Cardiac muscle cell (in vitro differentiated cells and primary cell): ENCODE data around the gene UBE2E3. TPM values are rescaled to one million over a fixed set of nuclear protein-coding genes. Genes with fewer than 3 reads are reported as not detected.

Experiments
- DNase-seq, 2 donors: peaks; one replicate each; pipeline versions ENCODE4 v3.0.0 to v3.0.0-alpha.2; 2010 to 2017; ENCODE audit warnings: low read depth in 1 of 2, low spot score in 1 of 2
- H3K27ac ChIP-seq: fragments of 200-600 bp; sonication (generic); 2 replicates; pipeline ENCODE4 v1.5.1; 2016
- H3K27me3 ChIP-seq: fragments of 200-600 bp; sonication (generic); 2 replicates; pipeline ENCODE4 v1.6.0; 2016; ENCODE audit warnings: control low read depth
- H3K36me3 ChIP-seq: fragments of 200-600 bp; sonication (generic); 2 replicates; pipeline ENCODE4 v1.5.1; 2016; ENCODE audit warnings: control low read depth
- H3K4me1 ChIP-seq: fragments of 200-600 bp; sonication (generic); 2 replicates; pipeline ENCODE4 v1.8.1; 2017; ENCODE audit warnings: low read depth, mild to moderate bottlenecking, mixed run types
- H3K4me3 ChIP-seq: fragments of 200-600 bp; sonication (generic); 2 replicates; pipeline ENCODE4 v1.5.1; 2016; ENCODE audit warnings: mild to moderate bottlenecking
- H3K9me3 ChIP-seq: fragments of 200-600 bp; sonication (generic); 2 replicates; pipeline ENCODE4 v1.5.1; 2017; ENCODE audit warnings: low read depth, mild to moderate bottlenecking, control low read depth
- CTCF ChIP-seq: IDR thresholded peaks from 2 replicates; pipeline ENCODE4 v1.5.1; 2012; ENCODE audit warnings: low read depth, mild to moderate bottlenecking, low read length
- polyA plus RNA-seq: library from polyadenylated mRNA; unstranded; fragments of >200 nt; fragmentation: Nextera tagmentation; extraction: Ambion mirVana; gene quantifications from 2 replicates; pipeline ENCODE4 v1.2.1, GENCODE V29; 2016
- total RNA-seq: library from RNA; depleted of rRNA; stranded (reverse); fragments of >200 nt; gene quantifications from 2 replicates; pipeline ENCODE4 v1.2.3, GENCODE V29; 2016

The UBE2E3 gene
- total and polyA plus RNA-seq, 2 experiments from 2014 or later = 128 to 202 TPM

DNA sequence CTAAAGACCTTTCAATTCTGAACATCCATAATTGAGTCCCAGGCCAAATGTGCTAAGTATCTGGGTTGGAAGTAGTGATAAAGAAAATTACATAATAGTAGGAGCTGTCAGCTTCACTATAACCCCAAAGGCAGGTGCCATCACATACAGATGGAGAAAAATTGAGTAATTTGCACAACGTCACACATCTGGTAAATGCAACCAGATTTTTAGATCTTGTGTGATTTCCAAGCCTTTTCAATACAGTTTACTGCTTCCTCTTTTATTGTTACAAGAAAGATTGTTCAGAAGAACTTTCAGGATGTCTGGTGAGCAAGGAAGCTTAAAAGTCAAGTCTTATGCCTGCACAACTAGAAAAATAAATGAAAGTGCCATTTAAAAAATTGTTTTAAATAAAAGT is 62.3 kb downstream of the UBE2E3 start:
- Histone ChIP-seq H3K9me3 (no peaks in the 10 kb centered on the region), H3K27ac (no peak overlapping the region), H3K4me1 (no peaks in the 10 kb centered on the region), H3K36me3 (no peaks in the 10 kb centered on the region), H3K4me3 (no peak overlapping the region), H3K27me3 (no peaks in the 10 kb centered on the region)
- TF ChIP-seq CTCF = no peak
- no peak for DNase-seq

DNA sequence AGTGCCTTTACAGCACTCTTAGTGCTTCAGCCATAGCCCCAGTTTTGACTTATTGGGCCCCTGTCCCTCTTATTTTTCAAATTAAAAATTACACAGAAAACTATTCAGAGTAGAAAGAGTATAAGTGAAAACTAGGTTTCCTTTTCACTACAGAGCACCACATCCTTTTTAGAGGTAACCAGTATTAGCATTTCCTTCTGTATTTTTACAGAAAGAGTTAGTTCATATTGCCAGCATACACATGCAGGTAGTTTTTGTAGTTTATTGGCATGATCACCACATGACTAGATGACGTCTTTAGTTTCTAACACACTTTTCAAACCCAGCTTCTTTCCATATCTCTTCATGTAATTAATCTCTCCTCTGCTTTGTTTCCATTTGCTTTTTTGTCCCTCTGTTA is 66.4 kb downstream of the UBE2E3 start:
- TF ChIP-seq CTCF = no peak
- H3K27ac ChIP-seq = no peak overlapping the region
- H3K9me3 ChIP-seq = no peaks in the 10 kb centered on the region
- H3K4me3 ChIP-seq = no peak overlapping the region
- H3K36me3 ChIP-seq = no peaks in the 10 kb centered on the region
- H3K4me1 ChIP-seq = no peaks in the 10 kb centered on the region
- H3K27me3 ChIP-seq = no peaks in the 10 kb centered on the region
- DNase-seq = no peak

DNA sequence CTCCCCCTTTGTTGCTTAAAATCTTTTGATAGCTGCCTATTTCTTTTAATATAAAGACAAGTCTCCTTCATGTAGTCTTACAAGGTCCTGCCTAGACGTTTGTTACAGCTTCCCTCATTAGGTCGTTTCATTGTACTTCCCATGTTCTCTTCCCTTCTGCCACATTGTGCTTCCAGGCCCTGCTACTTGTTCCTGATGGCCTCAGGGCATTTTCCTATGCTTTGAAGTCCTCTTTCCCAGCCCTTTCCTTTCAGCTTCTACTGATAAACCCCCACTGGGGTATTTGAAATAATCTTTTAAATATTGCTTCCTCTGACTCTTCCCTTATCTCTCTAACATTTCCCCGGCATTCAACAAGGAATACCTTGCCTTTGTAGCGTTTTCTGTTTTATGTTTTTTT is 67.4 kb downstream of the UBE2E3 start:
- Histone ChIP-seq H3K4me1 (no peaks in the 10 kb centered on the region), H3K27me3 (no peaks in the 10 kb centered on the region), H3K36me3 (no peaks in the 10 kb centered on the region), H3K9me3 (no peaks in the 10 kb centered on the region), H3K27ac (no peak overlapping the region), H3K4me3 (no peak overlapping the region)
- no peak for TF ChIP-seq CTCF
- DNase-seq = no peak

GRCh38 chr2:181051861-181052522 is 71.6 kb downstream of the UBE2E3 start:
- Histone ChIP-seq H3K9me3 (no peaks in the 10 kb centered on the region), H3K36me3 (no peaks in the 10 kb centered on the region), H3K27ac (no peak overlapping the region), H3K4me3 (no peak overlapping the region), H3K27me3 (no peaks in the 10 kb centered on the region), H3K4me1 (peaks cover 3% of the 10 kb centered on the region)
- no peak for DNase-seq
- TF ChIP-seq CTCF = no peak

GRCh38 chr2:181052523-181052891 is 72.1 kb downstream of the UBE2E3 start:
- H3K4me3 ChIP-seq = no peak overlapping the region
- H3K9me3 ChIP-seq = no peaks in the 10 kb centered on the region
- H3K4me1 ChIP-seq = peaks cover 3% of the 10 kb centered on the region
- H3K27ac ChIP-seq = no peak overlapping the region
- TF ChIP-seq CTCF = no peak
- H3K36me3 ChIP-seq = no peaks in the 10 kb centered on the region
- H3K27me3 ChIP-seq = no peaks in the 10 kb centered on the region
- no peak for DNase-seq
